ENCODE measurements around the gene ARAP3. TPM values are rescaled to one million over a fixed set of nuclear protein-coding genes. Genes with fewer than 3 reads are reported as not detected.
A peak's percentile ranks its signal among the peaks of the same experiment; 100 is the strongest.

Gene ARAP3
- total RNA-seq, 1 donor from 2014 or later, result 8.6 TPM

GRCh38 chr5:141683596-141684141 is 1.6 kb upstream of the ARAP3 start:
- Mint-ChIP-seq H3K4me3 (ENCODE audit: unreplicated experiment) (no peak overlapping the region), H3K27me3 (ENCODE audit: unreplicated experiment) (no peaks in the 10 kb centered on the region), H3K9me3 (ENCODE audit: unreplicated experiment) (peaks cover 2% of the 10 kb centered on the region), H3K4me1 (ENCODE audit: low read depth, unreplicated experiment) (peaks cover 4% of the 10 kb centered on the region), H3K36me3 (ENCODE audit: unreplicated experiment) (no peaks in the 10 kb centered on the region), H3K27ac (ENCODE audit: unreplicated experiment) (no peak overlapping the region)
- DNase-seq, result no peak
- no peak for TF ChIP-seq CTCF (IDR thresholded peaks at IDR 0.05; ENCODE audit: partially characterized antibody, unreplicated experiment)

DNA sequence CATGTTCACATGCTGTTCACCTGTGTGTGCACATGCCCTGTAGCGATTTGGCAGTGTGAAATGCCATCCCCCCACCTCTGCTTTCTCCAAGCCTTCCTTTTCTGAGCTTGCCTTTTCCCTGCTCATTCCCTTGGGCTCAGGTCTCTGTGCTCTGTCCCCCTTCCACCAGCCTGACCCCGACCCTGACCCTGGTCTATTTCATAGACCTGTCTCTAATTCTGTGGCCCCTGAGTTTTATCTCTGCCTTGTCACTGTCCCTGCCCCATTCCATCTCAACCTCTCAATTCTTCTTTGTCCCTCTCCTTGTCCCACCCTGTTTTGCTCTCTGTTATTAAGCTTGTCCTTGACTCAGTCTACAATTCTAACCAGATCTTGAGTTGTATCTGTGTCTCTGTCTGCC is 735 bp downstream of the ARAP3 start:
- H3K4me3 Mint-ChIP-seq (ENCODE audit: unreplicated experiment), result peak overlapping the region; percentile 68
- no peak for DNase-seq
- no peaks in the 10 kb centered on the region for H3K27me3 Mint-ChIP-seq (ENCODE audit: unreplicated experiment)
- no peaks in the 10 kb centered on the region for H3K9me3 Mint-ChIP-seq (ENCODE audit: unreplicated experiment)
- H3K4me1 Mint-ChIP-seq (ENCODE audit: low read depth, unreplicated experiment), result peaks cover 4% of the 10 kb centered on the region
- no peaks in the 10 kb centered on the region for H3K36me3 Mint-ChIP-seq (ENCODE audit: unreplicated experiment)
- H3K27ac Mint-ChIP-seq (ENCODE audit: unreplicated experiment), result peak overlapping the region; percentile 40
- TF ChIP-seq CTCF (IDR thresholded peaks at IDR 0.05; ENCODE audit: partially characterized antibody, unreplicated experiment), result no peak

- no peak for TF ChIP-seq CTCF (IDR thresholded peaks at IDR 0.05; ENCODE audit: partially characterized antibody, unreplicated experiment)
- peak; percentile 33 for DNase-seq
- Mint-ChIP-seq H3K9me3 (ENCODE audit: unreplicated experiment) (no peaks in the 10 kb centered on the region), H3K4me3 (ENCODE audit: unreplicated experiment) (no peak overlapping the region), H3K27me3 (ENCODE audit: unreplicated experiment) (no peaks in the 10 kb centered on the region), H3K36me3 (ENCODE audit: unreplicated experiment) (no peaks in the 10 kb centered on the region), H3K4me1 (ENCODE audit: low read depth, unreplicated experiment) (peaks cover 4% of the 10 kb centered on the region), H3K27ac (ENCODE audit: unreplicated experiment) (no peak overlapping the region)
These were observed 1.3 kb downstream of the ARAP3 start for GRCh38 chr5:141680751-141681201.

DNA sequence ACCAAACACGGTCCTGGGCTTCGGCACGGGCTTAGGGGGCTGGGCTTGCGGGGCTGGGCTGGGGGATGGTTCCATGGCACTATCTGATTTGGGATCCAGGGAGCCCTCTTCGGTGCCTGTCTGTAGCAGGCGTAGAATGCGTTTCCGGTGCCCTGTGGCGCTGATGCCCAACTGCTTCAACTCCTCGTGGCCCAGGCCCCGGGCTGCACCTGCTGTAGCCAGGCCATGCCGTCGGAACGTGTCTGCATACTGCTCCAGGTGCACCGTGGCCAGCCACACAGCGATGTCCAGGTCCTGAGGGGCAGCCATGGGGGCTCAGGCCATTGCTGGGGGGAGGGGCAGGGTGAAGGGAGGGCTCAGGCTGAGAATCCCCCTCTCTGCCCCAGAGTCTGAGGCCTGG is 1.9 kb downstream of the ARAP3 start:
- no peak for TF ChIP-seq CTCF (IDR thresholded peaks at IDR 0.05; ENCODE audit: partially characterized antibody, unreplicated experiment)
- no peaks in the 10 kb centered on the region for H3K9me3 Mint-ChIP-seq (ENCODE audit: unreplicated experiment)

GRCh38 chr5:141677415-141677814 is 4.6 kb downstream of the ARAP3 start:
- H3K4me1 Mint-ChIP-seq (ENCODE audit: low read depth, unreplicated experiment), result peaks cover 5% of the 10 kb centered on the region
- peaks cover 5% of the 10 kb centered on the region for H3K9me3 Mint-ChIP-seq (ENCODE audit: unreplicated experiment)
- peak; percentile 64 for TF ChIP-seq CTCF (IDR thresholded peaks at IDR 0.05; ENCODE audit: partially characterized antibody, unreplicated experiment)
- H3K4me3 Mint-ChIP-seq (ENCODE audit: unreplicated experiment), result no peak overlapping the region
- no peak overlapping the region for H3K27ac Mint-ChIP-seq (ENCODE audit: unreplicated experiment)
- peak; percentile 62 for DNase-seq
- peaks cover 2% of the 10 kb centered on the region for H3K27me3 Mint-ChIP-seq (ENCODE audit: unreplicated experiment)
- H3K36me3 Mint-ChIP-seq (ENCODE audit: unreplicated experiment), result peaks cover 6% of the 10 kb centered on the region

More for the DNA sequence above, 1.9 kb downstream of the ARAP3 start:
- no peak for DNase-seq
- Mint-ChIP-seq H3K4me1 (ENCODE audit: low read depth, unreplicated experiment) (peaks cover 4% of the 10 kb centered on the region), H3K4me3 (ENCODE audit: unreplicated experiment) (no peak overlapping the region), H3K27me3 (ENCODE audit: unreplicated experiment) (no peaks in the 10 kb centered on the region), H3K36me3 (ENCODE audit: unreplicated experiment) (peaks cover under 1% of the 10 kb centered on the region), H3K27ac (ENCODE audit: unreplicated experiment) (no peak overlapping the region)

Measured in glutamatergic neuron (in vitro differentiated cells).